Urinary bladder (tissue), 4 donors: ENCODE results near the gene EML6. TPM values are rescaled to one million over a fixed set of nuclear protein-coding genes. Genes with fewer than 3 reads are reported as not detected.

Source experiments
- DNase-seq: peaks from one replicate; pipeline ENCODE4 v3.0.0-alpha.2; 2015; ENCODE audit errors: extremely low spot score
- H3K27ac ChIP-seq: one replicate; pipeline ENCODE4 v1.5.1; 2013; ENCODE audit warnings: low read depth, mild to moderate bottlenecking, moderate library complexity
- H3K36me3 ChIP-seq: one replicate; pipeline ENCODE4 v1.6.1; 2013; ENCODE audit warnings: mild to moderate bottlenecking, moderate library complexity; ENCODE audit not compliant: insufficient read depth
- H3K4me1 ChIP-seq: one replicate; pipeline ENCODE4 v1.6.1; 2013; ENCODE audit warnings: mild to moderate bottlenecking, moderate library complexity; ENCODE audit not compliant: insufficient read depth
- H3K4me3 ChIP-seq: one replicate; pipeline ENCODE4 v1.5.1; 2013; ENCODE audit warnings: low read depth, low read length
- WGBS: extraction: QIAGEN DNeasy Blood & Tissue Kit; methylation state at CpG from one replicate; pipeline ENCODE4 v1.1.7; 2013; 5-methylcytosine and 5-hydroxymethylcytosine counted together
- polyA plus RNA-seq: library from polyadenylated mRNA; stranded (reverse); fragments of 200-250 nt; gene quantifications from one replicate; pipeline ENCODE4 v1.2.3, GENCODE V29; 2013
- total RNA-seq: library from RNA; depleted of rRNA; stranded (reverse); fragments of >200 nt; gene quantifications from one replicate; pipeline ENCODE4 v1.2.3, GENCODE V29; 2014
- donor health status: healthy with polysubstance abuse.
- donor health status: healthy.

The EML6 gene
- total and polyA plus RNA-seq, 2 donors, result 1.4 to 3.9 TPM

DNA sequence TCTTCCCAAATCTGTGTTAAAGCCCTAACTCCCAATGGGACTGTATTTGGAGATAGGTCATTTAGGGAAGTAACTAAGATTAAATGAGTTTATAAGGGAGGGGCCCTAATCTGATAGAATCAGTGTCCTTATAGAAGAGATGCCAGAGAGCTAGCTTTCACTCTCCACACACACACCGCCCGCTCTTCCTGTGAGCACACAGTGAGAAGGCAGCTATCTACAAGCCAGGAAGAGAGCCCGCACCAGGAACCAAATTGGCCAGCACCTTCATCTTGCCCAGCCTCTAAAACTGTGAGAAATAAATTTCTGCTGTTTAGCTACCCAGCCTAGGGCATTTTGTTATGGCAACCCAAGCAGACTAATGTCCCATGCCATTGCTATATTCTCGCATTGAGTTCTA, 201.6 kb downstream of the EML6 start:
- H3K36me3 ChIP-seq, result no peaks in the 10 kb centered on the region
- DNase-seq, result no peak
- no peak overlapping the region for H3K27ac ChIP-seq
- H3K4me1 ChIP-seq, result no peaks in the 10 kb centered on the region
- no peak overlapping the region for H3K4me3 ChIP-seq
- 95% methylated on average over 4 of the region's 4 CpGs for WGBS

DNA sequence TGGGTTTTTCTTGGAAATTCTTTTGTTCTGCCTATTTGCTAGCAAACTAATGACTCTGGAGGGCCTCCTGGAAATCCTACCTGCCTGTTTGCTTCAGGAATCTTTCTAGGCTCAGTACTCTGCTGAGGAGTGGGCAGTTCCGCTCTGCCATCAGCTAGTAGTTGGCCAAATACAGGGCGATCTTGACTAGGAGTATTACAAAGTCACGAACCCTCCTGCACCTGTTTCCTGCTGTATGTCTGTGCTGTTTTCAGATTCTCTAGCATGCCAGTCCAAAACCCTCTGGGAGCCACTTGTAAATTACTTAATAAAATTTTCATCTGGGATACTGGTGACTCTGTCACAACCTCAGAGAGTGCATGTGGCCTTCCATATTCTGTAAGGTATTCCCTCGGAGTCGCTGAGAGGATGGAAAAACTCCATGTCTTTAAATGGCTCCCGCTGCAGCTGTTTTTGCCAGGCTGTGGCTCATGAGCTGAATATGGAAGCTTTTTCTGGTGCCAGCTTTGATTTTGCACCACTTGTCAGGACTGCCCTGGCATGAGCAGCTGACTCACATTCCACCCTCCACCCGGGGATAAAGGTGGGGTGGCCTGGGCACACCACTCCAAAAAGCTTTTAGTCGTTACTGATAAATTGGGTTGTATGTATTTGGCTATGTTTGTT, 203.8 kb downstream of the EML6 start:
- no peak overlapping the region for H3K4me3 ChIP-seq
- 88% methylated on average over 8 of the region's 8 CpGs for WGBS
- no peak for DNase-seq
- no peak overlapping the region for H3K27ac ChIP-seq
- no peaks in the 10 kb centered on the region for H3K36me3 ChIP-seq
- no peaks in the 10 kb centered on the region for H3K4me1 ChIP-seq

DNA sequence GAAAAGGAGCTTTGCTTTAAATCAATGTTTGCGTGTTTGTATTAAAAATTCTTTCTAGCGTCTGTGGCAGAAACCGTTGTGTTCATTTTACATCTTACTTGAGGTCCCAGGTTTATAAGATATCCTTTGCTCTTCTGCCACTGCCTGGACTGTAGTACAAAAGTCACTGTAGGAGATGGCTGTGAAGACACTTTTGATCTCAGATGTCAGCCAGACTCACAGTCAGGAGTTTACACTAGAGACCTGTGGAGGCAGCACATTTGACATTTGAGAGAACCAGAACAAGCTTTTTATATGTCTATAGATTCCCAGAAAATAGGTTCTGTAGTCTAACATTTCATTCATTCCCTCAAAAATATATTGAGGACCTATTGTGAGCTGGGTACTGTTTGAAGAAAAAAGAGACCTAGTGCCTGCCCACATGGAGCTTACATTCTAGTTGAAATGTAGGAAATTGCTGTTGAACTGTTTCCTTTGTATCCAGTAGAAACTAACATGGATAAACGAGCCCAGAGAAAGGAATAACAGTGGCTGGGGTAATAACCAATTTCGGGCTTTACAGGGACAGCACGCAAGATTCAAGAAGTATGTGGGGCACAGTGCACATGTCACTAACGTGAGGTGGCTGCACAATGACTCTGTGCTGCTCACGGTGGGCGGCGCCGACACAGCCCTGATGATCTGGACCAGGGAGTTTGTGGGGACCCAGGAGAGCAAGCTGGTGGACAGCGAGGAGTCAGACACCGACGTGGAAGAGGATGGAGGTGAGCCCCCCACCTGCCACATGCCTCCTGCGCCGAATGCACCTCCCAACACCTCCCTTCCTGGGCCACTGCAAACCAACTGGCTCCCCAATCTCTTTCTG, 204.5 kb downstream of the EML6 start:
- H3K4me3 ChIP-seq, result no peak overlapping the region
- H3K27ac ChIP-seq, result no peak overlapping the region
- no peaks in the 10 kb centered on the region for H3K4me1 ChIP-seq
- H3K36me3 ChIP-seq, result no peaks in the 10 kb centered on the region
- DNase-seq, result no peak
- WGBS, result 92% methylated on average over 16 of the region's 16 CpGs

DNA sequence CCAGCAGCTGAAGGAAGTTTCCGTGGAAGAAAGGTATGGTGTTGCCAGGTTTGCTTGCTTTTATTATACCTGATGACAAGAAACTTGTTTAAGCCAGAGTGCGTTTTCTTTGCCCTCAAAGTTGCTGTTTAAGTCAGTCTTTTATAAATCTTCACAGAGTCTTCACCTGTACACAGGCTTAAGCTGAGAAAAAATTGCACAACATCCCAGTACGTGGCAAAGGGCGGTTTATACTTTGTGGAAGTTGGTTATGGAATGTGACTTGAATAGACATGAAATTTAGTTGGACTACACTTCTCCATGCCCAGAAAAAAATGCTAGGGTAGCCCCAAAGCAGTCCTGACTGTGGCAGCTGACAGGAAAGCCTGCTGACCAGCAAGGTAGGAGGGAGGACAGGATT, 205.3 kb downstream of the EML6 start:
- DNase-seq, result no peak
- Histone ChIP-seq H3K36me3 (no peaks in the 10 kb centered on the region), H3K27ac (no peak overlapping the region), H3K4me3 (no peak overlapping the region), H3K4me1 (no peaks in the 10 kb centered on the region)
- 77% methylated on average over 4 of the region's 4 CpGs for WGBS

DNA sequence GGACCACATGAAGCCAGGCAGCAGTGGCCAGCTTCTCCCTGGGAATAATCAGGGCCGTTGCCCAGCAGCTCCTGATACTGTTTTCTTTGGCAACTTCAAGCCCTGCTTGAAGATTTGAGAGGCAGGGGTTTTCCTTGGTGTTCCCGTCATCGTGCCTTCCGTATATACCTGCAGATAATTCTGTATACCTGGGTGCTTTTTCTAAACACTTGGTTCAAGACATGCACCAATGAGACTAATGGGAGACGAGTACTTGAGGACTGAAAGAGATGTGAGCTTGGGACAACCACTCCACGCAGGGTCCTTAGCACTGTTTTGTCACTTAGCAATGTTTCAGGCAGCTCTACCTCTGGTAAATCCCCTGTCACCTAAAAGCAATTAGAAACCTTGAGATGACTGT, 208.0 kb downstream of the EML6 start:
- no peak for DNase-seq
- Histone ChIP-seq H3K27ac (no peak overlapping the region), H3K4me3 (no peak overlapping the region), H3K4me1 (no peaks in the 10 kb centered on the region), H3K36me3 (no peaks in the 10 kb centered on the region)
- 92% methylated on average over 6 of the region's 6 CpGs for WGBS

DNA sequence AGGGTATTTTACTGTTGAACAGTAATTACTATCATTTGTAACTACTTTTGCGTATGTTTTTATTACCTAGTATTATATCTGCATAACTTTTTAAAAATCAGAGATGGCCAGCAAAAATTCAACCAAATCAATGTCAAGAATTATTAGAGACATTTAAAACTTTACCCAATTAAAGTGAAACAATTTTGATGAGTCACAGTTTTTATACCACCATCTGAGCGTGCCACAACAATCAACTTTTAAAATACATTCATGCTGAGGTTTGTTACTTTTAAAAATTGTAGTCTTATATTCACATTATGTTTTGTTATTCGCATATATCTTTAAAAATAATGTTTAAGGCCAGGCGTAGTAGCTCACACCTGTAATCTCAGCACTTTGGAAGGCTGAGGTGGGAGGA, 211.9 kb downstream of the EML6 start:
- Histone ChIP-seq H3K36me3 (no peaks in the 10 kb centered on the region), H3K4me1 (no peaks in the 10 kb centered on the region), H3K27ac (no peak overlapping the region), H3K4me3 (no peak overlapping the region)
- WGBS, result 89% methylated on average over 4 of the region's 4 CpGs
- no peak for DNase-seq

DNA sequence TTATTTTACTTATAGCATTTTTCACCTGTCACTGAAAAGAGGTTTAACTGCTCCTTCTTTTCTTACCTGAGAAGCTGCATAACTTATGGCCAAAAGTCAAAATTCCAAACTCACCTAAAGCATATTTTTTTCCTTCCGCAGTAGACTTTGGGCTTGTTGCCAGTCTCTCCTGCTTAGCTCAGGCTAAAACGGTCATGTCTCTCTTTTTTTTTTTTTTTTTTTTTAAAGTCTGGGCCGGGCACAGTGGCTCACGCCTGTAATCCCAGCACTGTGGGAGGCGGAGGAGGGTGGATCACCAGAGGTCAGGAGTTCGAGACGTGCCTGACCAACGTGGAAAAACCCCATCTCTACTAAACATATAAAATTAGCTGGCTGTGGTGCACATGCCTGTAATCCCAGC, 213.3 kb downstream of the EML6 start:
- no peaks in the 10 kb centered on the region for H3K4me1 ChIP-seq
- no peak overlapping the region for H3K4me3 ChIP-seq
- no peak overlapping the region for H3K27ac ChIP-seq
- 75% methylated on average over 8 of the region's 8 CpGs for WGBS
- DNase-seq, result no peak
- no peaks in the 10 kb centered on the region for H3K36me3 ChIP-seq

DNA sequence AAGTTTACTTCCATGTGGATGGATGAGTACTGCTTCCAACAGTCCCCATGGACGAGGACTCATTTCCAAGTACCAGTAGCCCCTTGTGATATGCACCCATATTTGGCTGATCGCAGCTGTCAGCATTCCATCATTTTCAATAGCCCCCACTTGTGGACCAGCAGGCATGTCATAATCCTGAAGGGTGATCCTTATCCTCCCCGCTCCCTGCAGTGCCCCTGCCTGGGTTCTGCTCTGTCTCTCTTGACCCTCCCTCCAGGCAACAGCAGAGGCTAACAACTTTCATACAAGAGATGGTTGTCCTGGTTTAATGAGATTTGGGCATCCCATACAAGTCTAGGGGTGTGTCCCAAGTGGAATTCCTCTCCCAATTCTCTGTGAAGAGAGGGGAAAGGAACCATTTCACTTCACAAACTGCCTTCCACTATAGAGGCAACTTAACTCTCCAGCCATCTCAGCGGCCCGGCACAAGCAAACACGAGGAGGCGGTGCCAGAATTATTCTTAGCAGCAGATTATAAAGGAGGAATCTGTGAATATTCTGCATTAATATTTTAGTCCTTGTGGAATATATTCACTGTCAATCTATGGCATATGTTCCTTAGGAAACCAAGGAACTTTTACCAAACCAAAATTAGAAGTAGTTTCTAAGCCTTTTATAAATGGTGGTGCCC, 216.1 kb downstream of the EML6 start:
- WGBS, result 86% methylated on average over 7 of the region's 7 CpGs
- no peak overlapping the region for H3K4me3 ChIP-seq
- no peak for DNase-seq

DNA sequence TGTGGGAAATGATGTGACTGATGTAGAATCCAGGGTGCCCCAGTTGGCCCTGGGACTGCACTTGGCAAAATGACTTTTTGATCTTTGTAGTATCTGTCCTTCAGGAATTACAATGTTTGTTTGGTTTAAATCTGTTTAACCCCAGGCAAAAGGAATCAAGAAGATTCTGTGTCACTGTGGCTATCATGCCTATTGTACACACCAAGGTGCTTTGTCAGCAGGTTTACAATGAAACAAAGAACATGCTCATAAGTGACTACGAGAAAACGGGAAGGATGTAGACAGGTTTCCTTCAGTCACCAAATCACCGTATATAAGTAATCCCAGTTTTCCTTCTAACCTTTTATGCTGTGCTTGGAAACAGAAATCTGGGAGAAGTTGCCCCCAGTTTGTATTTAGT, 217.3 kb downstream of the EML6 start:
- Histone ChIP-seq H3K4me1 (no peaks in the 10 kb centered on the region), H3K27ac (no peak overlapping the region), H3K4me3 (no peak overlapping the region), H3K36me3 (no peaks in the 10 kb centered on the region)
- no peak for DNase-seq
- 65% methylated on average over 3 of the region's 3 CpGs for WGBS

More for the DNA sequence above, 216.1 kb downstream of the EML6 start:
- H3K27ac ChIP-seq, result no peak overlapping the region
- no peaks in the 10 kb centered on the region for H3K36me3 ChIP-seq
- H3K4me1 ChIP-seq, result no peaks in the 10 kb centered on the region

DNA sequence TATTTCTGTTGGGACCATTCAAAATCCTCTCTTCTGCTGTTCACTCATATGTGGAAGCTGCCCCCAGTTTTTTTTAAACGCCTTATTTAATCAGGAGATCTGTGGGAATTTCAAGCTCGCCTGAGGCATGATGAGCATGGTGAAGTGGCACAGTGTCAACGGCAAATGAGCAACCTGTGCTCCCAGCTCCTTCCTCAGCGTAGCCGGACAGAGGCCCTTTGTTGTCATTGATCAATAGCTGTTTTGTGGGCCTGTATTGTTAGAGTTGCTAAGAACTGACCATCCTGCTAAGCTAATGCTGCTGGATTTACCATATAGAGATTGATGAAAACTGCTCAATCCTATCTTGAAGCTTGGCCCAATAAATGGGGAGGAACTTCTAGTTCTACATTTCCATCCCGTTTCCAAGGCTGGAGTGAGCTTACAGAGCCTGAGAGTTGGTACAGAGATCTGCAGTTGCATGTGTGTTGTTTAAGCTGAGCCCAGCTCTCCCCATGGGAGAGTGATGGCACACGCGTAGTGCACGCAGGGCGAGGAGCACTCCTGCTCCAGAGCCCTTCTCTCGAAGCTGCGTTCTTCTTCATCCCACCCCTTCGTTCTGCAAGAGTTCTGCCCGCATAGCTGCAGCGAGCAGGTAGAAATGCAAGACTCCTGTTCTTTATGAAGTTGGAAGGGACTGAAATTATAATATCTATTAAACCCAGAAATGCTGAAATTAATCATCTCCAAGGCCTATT, 218.0 kb downstream of the EML6 start:
- no peak for DNase-seq
- Histone ChIP-seq H3K36me3 (no peaks in the 10 kb centered on the region), H3K4me1 (no peaks in the 10 kb centered on the region), H3K4me3 (no peak overlapping the region), H3K27ac (no peak overlapping the region)
- WGBS, result 91% methylated on average over 15 of the region's 15 CpGs

DNA sequence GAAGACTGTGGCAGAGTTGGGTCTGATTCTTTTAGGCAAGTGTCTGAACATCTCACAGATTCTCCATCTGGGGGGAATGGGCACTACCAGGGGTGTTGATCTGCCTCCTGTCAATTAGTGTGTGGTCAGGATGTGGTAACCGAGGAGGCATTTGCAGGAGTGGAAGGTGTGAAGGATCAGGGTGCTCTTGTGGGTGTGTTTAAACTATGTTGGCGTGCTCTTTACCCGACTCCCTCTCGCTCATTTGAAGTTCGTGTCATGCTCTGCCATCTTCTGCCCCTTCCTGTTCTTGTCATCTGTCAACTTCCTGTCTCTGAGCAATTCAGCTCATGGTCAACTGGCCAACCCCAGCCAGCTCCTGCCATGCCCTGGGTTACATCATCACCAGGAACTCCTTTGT, 218.9 kb downstream of the EML6 start:
- Histone ChIP-seq H3K4me3 (no peak overlapping the region), H3K27ac (no peak overlapping the region), H3K4me1 (no peaks in the 10 kb centered on the region), H3K36me3 (no peaks in the 10 kb centered on the region)
- DNase-seq, result no peak
- 79% methylated on average over 5 of the region's 5 CpGs for WGBS

DNA sequence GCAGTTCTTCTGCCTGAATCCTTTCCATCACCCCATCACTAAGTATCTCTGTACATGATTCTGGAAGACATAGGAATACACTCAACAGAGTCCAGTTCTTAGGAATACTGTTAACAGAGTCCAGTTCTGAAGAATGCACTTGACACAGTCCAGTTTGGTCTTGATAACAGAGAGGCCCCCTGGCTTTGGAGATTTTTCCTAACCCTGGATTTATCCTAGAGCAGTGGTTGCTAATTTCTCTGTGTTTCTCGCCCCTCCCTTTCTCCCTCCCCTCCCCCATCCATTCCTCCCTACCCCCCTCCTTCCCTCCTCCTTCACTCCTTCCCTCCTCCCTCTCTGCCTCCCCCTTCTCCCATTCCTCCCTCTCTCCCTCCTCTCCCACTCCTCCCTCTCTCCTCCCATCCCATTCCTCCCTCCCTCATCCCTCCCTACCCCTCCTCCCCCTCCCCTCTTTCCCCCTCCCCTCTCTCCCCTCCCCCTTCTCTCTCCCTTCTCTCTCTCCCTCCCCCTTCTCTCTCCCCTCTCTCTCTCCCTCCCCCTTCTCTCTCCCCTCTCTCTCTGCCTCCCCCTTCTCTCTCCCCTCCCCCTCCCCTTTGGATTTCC, 221.4 kb downstream of the EML6 start:
- H3K4me3 ChIP-seq, result no peak overlapping the region
- H3K36me3 ChIP-seq, result no peaks in the 10 kb centered on the region
- no peak for DNase-seq
- 97% methylated on average over 1 of the region's 1 CpG for WGBS
- H3K4me1 ChIP-seq, result no peaks in the 10 kb centered on the region
- no peak overlapping the region for H3K27ac ChIP-seq
